Loucy (cell line): ENCODE measurements around the gene C14orf119.

Source experiments
- EZH2phosphoT487 ChIP-seq: fragments of 200-600 bp; IDR thresholded peaks from 2 replicates; pipeline ENCODE4 v1.6.1; 2018; ENCODE audit warnings: antibody characterized with exemption, mild to moderate bottlenecking, moderate library complexity, borderline replicate concordance
- TF ChIP-seq, protein P1 (sequence below): fragments of 200-600 bp; sonication (generic); conservative IDR thresholded peaks from 2 replicates; pipeline ENCODE4 v1.5.1; 2014; ENCODE audit warnings: mild to moderate bottlenecking, antibody characterized with exemption, low read length

DNA sequence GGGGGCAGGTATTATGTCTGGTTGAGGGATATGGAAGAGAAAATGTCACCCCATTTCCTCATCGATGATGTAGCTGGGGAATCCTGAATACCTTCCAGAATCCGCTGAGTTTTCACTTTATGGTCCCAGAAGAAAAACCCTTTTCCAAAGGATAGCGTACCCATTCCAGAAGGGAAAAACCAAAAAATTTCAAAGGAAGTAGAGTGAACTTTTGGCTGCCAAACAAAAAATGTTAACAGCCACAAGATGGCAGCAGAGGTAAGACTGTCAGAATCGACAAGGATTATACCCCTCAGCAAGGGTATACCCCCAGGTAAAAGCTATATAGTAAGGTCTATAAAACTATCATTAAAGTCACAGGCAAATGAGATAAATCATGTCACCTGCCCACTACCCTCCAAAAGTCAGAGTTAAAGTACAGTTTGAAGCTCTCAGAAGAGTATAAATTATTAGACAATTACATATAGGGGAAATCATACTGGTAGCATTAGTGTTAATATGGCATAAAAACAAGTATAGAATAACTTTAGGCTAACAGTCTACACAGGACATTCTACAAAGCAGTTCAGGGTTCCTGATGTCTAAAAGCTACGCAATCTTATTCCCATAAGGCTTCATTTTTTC, 18.4 kb upstream of the C14orf119 start:
- TF ChIP-seq, protein P1, sequence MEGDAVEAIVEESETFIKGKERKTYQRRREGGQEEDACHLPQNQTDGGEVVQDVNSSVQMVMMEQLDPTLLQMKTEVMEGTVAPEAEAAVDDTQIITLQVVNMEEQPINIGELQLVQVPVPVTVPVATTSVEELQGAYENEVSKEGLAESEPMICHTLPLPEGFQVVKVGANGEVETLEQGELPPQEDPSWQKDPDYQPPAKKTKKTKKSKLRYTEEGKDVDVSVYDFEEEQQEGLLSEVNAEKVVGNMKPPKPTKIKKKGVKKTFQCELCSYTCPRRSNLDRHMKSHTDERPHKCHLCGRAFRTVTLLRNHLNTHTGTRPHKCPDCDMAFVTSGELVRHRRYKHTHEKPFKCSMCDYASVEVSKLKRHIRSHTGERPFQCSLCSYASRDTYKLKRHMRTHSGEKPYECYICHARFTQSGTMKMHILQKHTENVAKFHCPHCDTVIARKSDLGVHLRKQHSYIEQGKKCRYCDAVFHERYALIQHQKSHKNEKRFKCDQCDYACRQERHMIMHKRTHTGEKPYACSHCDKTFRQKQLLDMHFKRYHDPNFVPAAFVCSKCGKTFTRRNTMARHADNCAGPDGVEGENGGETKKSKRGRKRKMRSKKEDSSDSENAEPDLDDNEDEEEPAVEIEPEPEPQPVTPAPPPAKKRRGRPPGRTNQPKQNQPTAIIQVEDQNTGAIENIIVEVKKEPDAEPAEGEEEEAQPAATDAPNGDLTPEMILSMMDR, result peak; percentile 78
- no peak for TF ChIP-seq EZH2phosphoT487
